HepG2 (cell line): ENCODE data around the gene TAF9B. TPM values are rescaled to one million over a fixed set of nuclear protein-coding genes. Genes with fewer than 3 reads are reported as not detected.

Experiments used
- ATF1 ChIP-seq: IDR thresholded peaks from 2 replicates; pipeline ENCODE4 v1.6.1; 2016; ENCODE audit warnings: mild to moderate bottlenecking, control low read depth
- CENPT ChIP-seq: sonication (generic); formaldehyde crosslinking; IDR thresholded peaks from 2 replicates; pipeline ENCODE4 v1.8.0; 2022; ENCODE audit warnings: low read depth, mild to moderate bottlenecking, moderate library complexity, missing genetic modification reagents
- DR1 ChIP-seq: sonication (generic); formaldehyde crosslinking; IDR thresholded peaks from 2 replicates; pipeline ENCODE4 v1.8.0; 2021; ENCODE audit warnings: mild to moderate bottlenecking, missing genetic modification reagents, inconsistent platforms
- ELF4 ChIP-seq: sonication (generic); formaldehyde crosslinking; IDR thresholded peaks from 2 replicates; pipeline ENCODE4 v1.5.0; 2020; ENCODE audit warnings: missing genetic modification reagents, mild to moderate bottlenecking, moderate library complexity, borderline replicate concordance
- FOXA3 ChIP-seq: IDR thresholded peaks from 2 replicates; pipeline ENCODE4 v1.6.1; 2016; ENCODE audit warnings: missing genetic modification reagents, missing compliant biosample characterization
- FOXC1 ChIP-seq: sonication (generic); formaldehyde crosslinking; IDR thresholded peaks from 2 replicates; pipeline ENCODE4 v1.8.0; 2022; ENCODE audit warnings: mild to moderate bottlenecking, missing genetic modification reagents, borderline replicate concordance
- GATAD2A ChIP-seq: IDR thresholded peaks from 2 replicates; pipeline ENCODE4 v1.6.1; 2016
- GTF3A ChIP-seq: sonication (generic); formaldehyde crosslinking; conservative IDR thresholded peaks from 2 replicates; pipeline ENCODE4 v1.4.0; 2020; ENCODE audit warnings: mild to moderate bottlenecking, missing genetic modification reagents
- MAF1 ChIP-seq: sonication (generic); formaldehyde crosslinking; IDR thresholded peaks from 2 replicates; pipeline ENCODE4 v1.5.0; 2020; ENCODE audit warnings: missing genetic modification reagents, borderline replicate concordance
- MXI1 ChIP-seq: IDR thresholded peaks from 3 replicates; pipeline ENCODE4 v1.6.1; 2012; ENCODE audit warnings: low read depth, low read length, inconsistent platforms, borderline replicate concordance
- PAWR ChIP-seq: sonication (generic); formaldehyde crosslinking; IDR thresholded peaks from 2 replicates; pipeline ENCODE4 v1.4.0; 2020; ENCODE audit warnings: missing genetic modification reagents, mild to moderate bottlenecking, borderline replicate concordance
- POGZ ChIP-seq: sonication (generic); formaldehyde crosslinking; IDR thresholded peaks from 2 replicates; pipeline ENCODE4 v1.4.0; 2020; ENCODE audit warnings: mild to moderate bottlenecking, missing genetic modification reagents
- RARA ChIP-seq: IDR thresholded peaks from 2 replicates; pipeline ENCODE4 v1.6.1; 2016; ENCODE audit warnings: missing genetic modification reagents, missing compliant biosample characterization
- RBM39 ChIP-seq: fragments of 200-400 bp; formaldehyde crosslinking; IDR thresholded peaks from one replicate; pipeline ENCODE4 v1.6.1; 2018; ENCODE audit warnings: antibody characterized with exemption, mild to moderate bottlenecking, low read depth, low read length; ENCODE audit not compliant: poor library complexity, severe bottlenecking
- REXO4 ChIP-seq: sonication (generic); formaldehyde crosslinking; IDR thresholded peaks from 2 replicates; pipeline ENCODE4 v1.8.0; 2022; ENCODE audit warnings: missing genetic modification reagents, mild to moderate bottlenecking, borderline replicate concordance
- SMC3 ChIP-seq: IDR thresholded peaks from 2 replicates; pipeline ENCODE4 v1.6.1; 2011; ENCODE audit warnings: low read length, improper control_type of control experiment
- SRSF1 ChIP-seq: fragments of 200-400 bp; formaldehyde crosslinking; optimal IDR thresholded peaks from 2 replicates; pipeline ENCODE3; 2017; ENCODE audit warnings: mild to moderate bottlenecking, low read depth, low read length, moderate library complexity
- TOPORS ChIP-seq: sonication (generic); formaldehyde crosslinking; IDR thresholded peaks from 2 replicates; pipeline ENCODE4 v1.8.0; 2023; ENCODE audit warnings: mild to moderate bottlenecking, missing genetic modification reagents
- ZBTB38 ChIP-seq: sonication (generic); formaldehyde crosslinking; IDR thresholded peaks from 2 replicates; pipeline ENCODE4 v1.5.1; 2020; ENCODE audit warnings: mild to moderate bottlenecking, missing genetic modification reagents
- ZNF556 ChIP-seq: sonication (generic); formaldehyde crosslinking; IDR thresholded peaks from 2 replicates; pipeline ENCODE4 v1.4.0; 2020; ENCODE audit warnings: mild to moderate bottlenecking, missing genetic modification reagents, borderline replicate concordance
- ZNF558 ChIP-seq: sonication (generic); formaldehyde crosslinking; IDR thresholded peaks from 2 replicates; pipeline ENCODE4 v1.9.0; 2022; ENCODE audit warnings: mild to moderate bottlenecking, missing genetic modification reagents, borderline replicate concordance
- ZNF564 ChIP-seq: sonication (generic); formaldehyde crosslinking; IDR thresholded peaks from 2 replicates; pipeline ENCODE4 v1.8.1; 2023; ENCODE audit warnings: mild to moderate bottlenecking, missing genetic modification reagents
- ZNF724P ChIP-seq: sonication (generic); formaldehyde crosslinking; IDR thresholded peaks from 2 replicates; pipeline ENCODE4 v1.8.0; 2022; ENCODE audit warnings: missing genetic modification reagents, borderline replicate concordance
- ZNF776 ChIP-seq: sonication (generic); formaldehyde crosslinking; IDR thresholded peaks from 2 replicates; pipeline ENCODE4 v1.4.0; 2020; ENCODE audit warnings: mild to moderate bottlenecking, missing genetic modification reagents
- polyA plus RNA-seq, 8 experiments: library from polyadenylated mRNA; depleted of rRNA in 3 of 8; stranded (reverse) in 7 of 8; unstranded in 1 of 8; fragments of >200 nt; fragmentation: Illumina TruSeq in 4 of 8; extraction: Trizol in 4 of 8; gene quantifications; 2 replicates each; pipeline versions ENCODE4 v1.2.1 to v1.2.3, GENCODE V29; 2011 to 2016; ENCODE audit warnings: low read depth in 4 of 8, missing spikeins in 1 of 8, mixed read lengths in 1 of 8; ENCODE audit not compliant: insufficient read depth in 1 of 8
- total RNA-seq, 5 experiments: library from RNA; depleted of rRNA; stranded (reverse); fragments of >200 nt; fragmentation: Illumina TruSeq; extraction: Trizol; gene quantifications; 2 replicates each; pipeline ENCODE4 v1.2.3, GENCODE V29; 2016; ENCODE audit warnings: low read depth in 1 of 5
- TF ChIP-seq, protein P1 (sequence below): sonication (generic); formaldehyde crosslinking; IDR thresholded peaks from 2 replicates; pipeline ENCODE4 v1.4.0; 2020; ENCODE audit warnings: missing genetic modification reagents

TAF9B gene
- total and polyA plus RNA-seq, 2 of the 13 experiments (the other 11 are each of a cell fraction or from before 2014, with no cell fraction given), result 10.8 to 15.2 TPM

- TF ChIP-seq, protein P1, sequence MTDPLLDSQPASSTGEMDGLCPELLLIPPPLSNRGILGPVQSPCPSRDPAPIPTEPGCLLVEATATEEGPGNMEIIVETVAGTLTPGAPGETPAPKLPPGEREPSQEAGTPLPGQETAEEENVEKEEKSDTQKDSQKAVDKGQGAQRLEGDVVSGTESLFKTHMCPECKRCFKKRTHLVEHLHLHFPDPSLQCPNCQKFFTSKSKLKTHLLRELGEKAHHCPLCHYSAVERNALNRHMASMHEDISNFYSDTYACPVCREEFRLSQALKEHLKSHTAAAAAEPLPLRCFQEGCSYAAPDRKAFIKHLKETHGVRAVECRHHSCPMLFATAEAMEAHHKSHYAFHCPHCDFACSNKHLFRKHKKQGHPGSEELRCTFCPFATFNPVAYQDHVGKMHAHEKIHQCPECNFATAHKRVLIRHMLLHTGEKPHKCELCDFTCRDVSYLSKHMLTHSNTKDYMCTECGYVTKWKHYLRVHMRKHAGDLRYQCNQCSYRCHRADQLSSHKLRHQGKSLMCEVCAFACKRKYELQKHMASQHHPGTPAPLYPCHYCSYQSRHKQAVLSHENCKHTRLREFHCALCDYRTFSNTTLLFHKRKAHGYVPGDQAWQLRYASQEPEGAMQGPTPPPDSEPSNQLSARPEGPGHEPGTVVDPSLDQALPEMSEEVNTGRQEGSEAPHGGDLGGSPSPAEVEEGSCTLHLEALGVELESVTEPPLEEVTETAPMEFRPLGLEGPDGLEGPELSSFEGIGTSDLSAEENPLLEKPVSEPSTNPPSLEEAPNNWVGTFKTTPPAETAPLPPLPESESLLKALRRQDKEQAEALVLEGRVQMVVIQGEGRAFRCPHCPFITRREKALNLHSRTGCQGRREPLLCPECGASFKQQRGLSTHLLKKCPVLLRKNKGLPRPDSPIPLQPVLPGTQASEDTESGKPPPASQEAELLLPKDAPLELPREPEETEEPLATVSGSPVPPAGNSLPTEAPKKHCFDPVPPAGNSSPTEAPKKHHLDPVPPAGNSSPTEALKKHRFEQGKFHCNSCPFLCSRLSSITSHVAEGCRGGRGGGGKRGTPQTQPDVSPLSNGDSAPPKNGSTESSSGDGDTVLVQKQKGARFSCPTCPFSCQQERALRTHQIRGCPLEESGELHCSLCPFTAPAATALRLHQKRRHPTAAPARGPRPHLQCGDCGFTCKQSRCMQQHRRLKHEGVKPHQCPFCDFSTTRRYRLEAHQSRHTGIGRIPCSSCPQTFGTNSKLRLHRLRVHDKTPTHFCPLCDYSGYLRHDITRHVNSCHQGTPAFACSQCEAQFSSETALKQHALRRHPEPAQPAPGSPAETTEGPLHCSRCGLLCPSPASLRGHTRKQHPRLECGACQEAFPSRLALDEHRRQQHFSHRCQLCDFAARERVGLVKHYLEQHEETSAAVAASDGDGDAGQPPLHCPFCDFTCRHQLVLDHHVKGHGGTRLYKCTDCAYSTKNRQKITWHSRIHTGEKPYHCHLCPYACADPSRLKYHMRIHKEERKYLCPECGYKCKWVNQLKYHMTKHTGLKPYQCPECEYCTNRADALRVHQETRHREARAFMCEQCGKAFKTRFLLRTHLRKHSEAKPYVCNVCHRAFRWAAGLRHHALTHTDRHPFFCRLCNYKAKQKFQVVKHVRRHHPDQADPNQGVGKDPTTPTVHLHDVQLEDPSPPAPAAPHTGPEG (CRISPR knock-in tag), result no peak
- TF ChIP-seq TOPORS (CRISPR knock-in tag), result peak; percentile 80; the same call in 1 of the 2 replicates
- peak; percentile 55 for TF ChIP-seq DR1 (CRISPR knock-in tag)
- TF ChIP-seq FOXC1 (CRISPR knock-in tag), result no peak; the same call in 1 of the 2 replicates
- peak; percentile 54; the same call in 1 of the 2 replicates for TF ChIP-seq GATAD2A
- peak; percentile 57; the same call in 1 of the 2 replicates for TF ChIP-seq ZNF564 (CRISPR knock-in tag)
- TF ChIP-seq ZNF558, result no peak; the same call in 1 of the 2 replicates
- TF ChIP-seq ELF4 (CRISPR knock-in tag), result peak; percentile 88; the same call in 1 of the 2 replicates
- TF ChIP-seq RARA (CRISPR knock-in tag), result peak; percentile 59
- peak; percentile 42; the same call in 1 of the 2 replicates for TF ChIP-seq ATF1
- TF ChIP-seq ZNF724P (CRISPR knock-in tag), result peak; percentile 83; the same call in 1 of the 2 replicates
- TF ChIP-seq GTF3A, result no peak
- TF ChIP-seq SRSF1, result no peak
- TF ChIP-seq RBM39, result no peak
- peak; percentile 46; the same call in 1 of the 2 replicates for TF ChIP-seq FOXA3 (CRISPR knock-in tag)
- TF ChIP-seq ZBTB38 (CRISPR knock-in tag), result peak; percentile 77; the same call in 1 of the 2 replicates
- no peak for TF ChIP-seq SMC3
- 0 out of 2 replicates have a peak, but pooled peaks have one; percentile 26 for TF ChIP-seq ZNF776 (CRISPR knock-in tag)
- peak; percentile 36; the same call in 1 of the 2 replicates for TF ChIP-seq ZNF556
- TF ChIP-seq PAWR, result no peak
- no peak for TF ChIP-seq REXO4
- TF ChIP-seq POGZ, result peak; percentile 88
- TF ChIP-seq CENPT (CRISPR knock-in tag), result no peak
- TF ChIP-seq MAF1 (CRISPR knock-in tag), result 0 out of 2 replicates have a peak, but pooled peaks have one; percentile 33
- peak; percentile 61; the same call in 1 of the 3 replicates for TF ChIP-seq MXI1
These were observed 35.6 kb downstream of the TAF9B start, which contains the start of gene PGK1 (continued) for GRCh38 chrX:78103623-78104446.
